Smooth muscle cell (in vitro differentiated cells): Measurements from ENCODE around the gene FAM162A. TPM values are rescaled to one million over a fixed set of nuclear protein-coding genes. Genes with fewer than 3 reads are reported as not detected.

Experiments used
- DNase-seq: peaks from one replicate; lab custom pipeline; 2025; ENCODE audit not compliant: unreplicated experiment; lab: John Stamatoyannopoulos, UW
- H2AFZ ChIP-seq: fragments of 200-600 bp; sonication (generic); 2 replicates; pipeline ENCODE4 v1.6.0; 2016; ENCODE audit warnings: antibody characterized with exemption, low read depth, mild to moderate bottlenecking
- H3F3A ChIP-seq: fragments of 200-600 bp; sonication (generic); 2 replicates; pipeline ENCODE4 v1.6.0; 2017; ENCODE audit warnings: antibody characterized with exemption, low read depth
- H3K27ac ChIP-seq: fragments of 200-600 bp; sonication (generic); 2 replicates; pipeline ENCODE4 v1.5.1; 2016; ENCODE audit warnings: low read depth, mild to moderate bottlenecking
- H3K27me3 ChIP-seq: fragments of 200-600 bp; sonication (generic); 2 replicates; pipeline ENCODE4 v1.6.1; 2016; ENCODE audit warnings: low read depth, mild to moderate bottlenecking
- H3K36me3 ChIP-seq: fragments of 200-600 bp; sonication (generic); 2 replicates; pipeline ENCODE4 v1.5.1; 2016; ENCODE audit warnings: low read depth
- H3K4me1 ChIP-seq: fragments of 200-600 bp; sonication (generic); 2 replicates; pipeline ENCODE4 v1.5.1; 2016; ENCODE audit warnings: low read depth
- H3K4me2 ChIP-seq: fragments of 200-600 bp; sonication (generic); 2 replicates; pipeline ENCODE4 v1.6.0; 2016; ENCODE audit warnings: mild to moderate bottlenecking
- H3K4me3 ChIP-seq: fragments of 200-600 bp; sonication (generic); 2 replicates; pipeline ENCODE4 v1.5.1; 2016; ENCODE audit warnings: mild to moderate bottlenecking
- H3K79me2 ChIP-seq: fragments of 200-600 bp; sonication (generic); 2 replicates; pipeline ENCODE4 v1.6.0; 2016; ENCODE audit warnings: low read depth, mild to moderate bottlenecking
- H3K9ac ChIP-seq: fragments of 200-600 bp; sonication (generic); 2 replicates; pipeline ENCODE4 v1.6.0; 2016; ENCODE audit warnings: low read depth
- H3K9me3 ChIP-seq: fragments of 200-600 bp; sonication (generic); replicated peaks from 2 replicates; pipeline ENCODE4 v1.5.1; 2016; ENCODE audit warnings: low read depth
- H4K20me1 ChIP-seq: fragments of 200-600 bp; sonication (generic); 2 replicates; pipeline ENCODE4 v1.6.0; 2016; ENCODE audit warnings: low read depth
- WGBS: methylation state at CpG from one replicate; pipeline ENCODE4 v1.1.7; 2016; ENCODE audit warnings: low lambda C conversion rate; 5-methylcytosine and 5-hydroxymethylcytosine counted together
- polyA plus RNA-seq: library from polyadenylated mRNA; unstranded; fragments of >200 nt; fragmentation: Nextera tagmentation; extraction: Ambion mirVana; gene quantifications from 2 replicates; pipeline ENCODE4 v1.2.1, GENCODE V29; 2016
- small RNA-seq: library from RNA; depleted of rRNA; stranded (forward); fragments of <200 nt; gene quantifications from one replicate; pipeline ENCODE3, GENCODE V24; 2014
- total RNA-seq: library from RNA; depleted of rRNA; stranded (reverse); fragments of >200 nt; gene quantifications from 2 replicates; pipeline ENCODE4 v1.2.3, GENCODE V29; 2014
- TF ChIP-seq, protein P1 (sequence below): fragments of 200-600 bp; sonication (generic); IDR thresholded peaks from 2 replicates; pipeline ENCODE4 v1.5.1; 2017; ENCODE audit warnings: borderline replicate concordance, mild to moderate bottlenecking, antibody characterized with exemption; ENCODE audit not compliant: insufficient read depth, poor library complexity, severe bottlenecking

FAM162A gene
- total and polyA plus RNA-seq, 2 experiments from 2014 or later = 117 to 219 TPM

DNA sequence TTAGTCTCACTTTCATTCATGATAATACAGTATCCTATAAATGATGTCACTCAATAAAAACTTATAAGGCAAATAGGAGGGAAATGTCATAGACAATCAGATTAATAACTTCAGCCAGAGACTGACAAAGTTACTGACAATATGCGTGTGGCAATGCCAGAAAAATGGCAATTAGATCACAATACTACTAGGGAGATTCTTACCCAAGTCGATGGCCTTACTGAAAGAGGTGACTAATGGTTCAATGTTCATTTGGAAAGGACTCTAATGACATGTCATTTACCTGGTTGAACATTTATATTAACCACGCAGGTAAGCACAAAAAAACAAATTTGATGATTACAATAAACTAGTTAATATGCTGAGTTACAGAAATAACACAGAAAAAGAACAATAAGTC, 77.8 kb downstream of the FAM162A start:
- Histone ChIP-seq H3K4me2 (no peak overlapping the region), H3K4me3 (no peak overlapping the region), H3F3A (no peaks in the 10 kb centered on the region), H3K27ac (no peak overlapping the region), H3K79me2 (peaks cover 25% of the 10 kb centered on the region), H3K9ac (no peak overlapping the region), H3K27me3 (no peaks in the 10 kb centered on the region), H3K9me3 (no peaks in the 10 kb centered on the region), H3K36me3 (peaks cover 30% of the 10 kb centered on the region), H4K20me1 (peaks cover 55% of the 10 kb centered on the region), H3K4me1 (no peaks in the 10 kb centered on the region), H2AFZ (no peak overlapping the region)
- WGBS = 98% methylated on average over 3 of the region's 3 CpGs
- no peak for DNase-seq
- TF ChIP-seq, protein P1, sequence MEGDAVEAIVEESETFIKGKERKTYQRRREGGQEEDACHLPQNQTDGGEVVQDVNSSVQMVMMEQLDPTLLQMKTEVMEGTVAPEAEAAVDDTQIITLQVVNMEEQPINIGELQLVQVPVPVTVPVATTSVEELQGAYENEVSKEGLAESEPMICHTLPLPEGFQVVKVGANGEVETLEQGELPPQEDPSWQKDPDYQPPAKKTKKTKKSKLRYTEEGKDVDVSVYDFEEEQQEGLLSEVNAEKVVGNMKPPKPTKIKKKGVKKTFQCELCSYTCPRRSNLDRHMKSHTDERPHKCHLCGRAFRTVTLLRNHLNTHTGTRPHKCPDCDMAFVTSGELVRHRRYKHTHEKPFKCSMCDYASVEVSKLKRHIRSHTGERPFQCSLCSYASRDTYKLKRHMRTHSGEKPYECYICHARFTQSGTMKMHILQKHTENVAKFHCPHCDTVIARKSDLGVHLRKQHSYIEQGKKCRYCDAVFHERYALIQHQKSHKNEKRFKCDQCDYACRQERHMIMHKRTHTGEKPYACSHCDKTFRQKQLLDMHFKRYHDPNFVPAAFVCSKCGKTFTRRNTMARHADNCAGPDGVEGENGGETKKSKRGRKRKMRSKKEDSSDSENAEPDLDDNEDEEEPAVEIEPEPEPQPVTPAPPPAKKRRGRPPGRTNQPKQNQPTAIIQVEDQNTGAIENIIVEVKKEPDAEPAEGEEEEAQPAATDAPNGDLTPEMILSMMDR = no peak

Small RNA genes lying within 50 kb of the gene (small RNA-seq; reads per million reads assigned to genes)
- 0.16 reads per million for gene AC083798.1

Other genes starting within 250 kb of the FAM162A start
- gene CASR, start 200.5 kb upstream of the FAM162A start, total RNA-seq = not detected in 2 replicates
- not detected in 2 replicates for gene CASR, start 200.5 kb upstream of the FAM162A start, polyA plus RNA-seq
- gene CSTA, start 58.9 kb upstream of the FAM162A start, total RNA-seq = 29.7 and 51.7 TPM in 2 replicates
- gene CSTA, start 58.9 kb upstream of the FAM162A start, polyA plus RNA-seq = 16.0 and 19.7 TPM in 2 replicates
- gene MIX23, start 951 bp upstream of the FAM162A start, total RNA-seq = 48.8 and 62.2 TPM in 2 replicates
- gene MIX23, start 951 bp upstream of the FAM162A start, polyA plus RNA-seq = 43.4 and 54.8 TPM in 2 replicates
- gene WDR5B, start 31.9 kb downstream of the FAM162A start, total RNA-seq = 5.2 and 8.1 TPM in 2 replicates
- gene WDR5B, start 31.9 kb downstream of the FAM162A start, polyA plus RNA-seq = 1.6 and 1.8 TPM in 2 replicates
- gene KPNA1, start 130.8 kb downstream of the FAM162A start, total RNA-seq = 37.9 and 50.8 TPM in 2 replicates
- gene KPNA1, start 130.8 kb downstream of the FAM162A start, polyA plus RNA-seq = 26.7 and 34.6 TPM in 2 replicates
- 4.7 and 5.1 TPM in 2 replicates for gene PARP9, start 180.1 kb downstream of the FAM162A start, total RNA-seq
- 1.7 and 3.8 TPM in 2 replicates for gene PARP9, start 180.1 kb downstream of the FAM162A start, polyA plus RNA-seq
- 6.4 and 6.6 TPM in 2 replicates for gene DTX3L, start 180.2 kb downstream of the FAM162A start, total RNA-seq
- 2.2 and 3.6 TPM in 2 replicates for gene DTX3L, start 180.2 kb downstream of the FAM162A start, polyA plus RNA-seq
- not detected in 2 replicates for gene PARP15, start 193.5 kb downstream of the FAM162A start, total RNA-seq
- gene PARP15, start 193.5 kb downstream of the FAM162A start, polyA plus RNA-seq = 0.40 TPM in 1 of 2 replicates, not detected in the other